Left ventricle myocardium inferior (tissue), 1 donor: ENCODE measurements around the gene CRX. TPM values are rescaled to one million over a fixed set of nuclear protein-coding genes. Genes with fewer than 3 reads are reported as not detected.

Experiments used
- DNase-seq: peaks from one replicate; pipeline ENCODE4 v3.0.0-alpha.2; 2020
- H3K27ac ChIP-seq: fragments of 200-600 bp; replicated peaks from 2 replicates; pipeline ENCODE4 v1.8.0; 2021
- H3K27me3 ChIP-seq: fragments of 200-600 bp; 2 replicates; pipeline ENCODE4 v1.8.0; 2021; ENCODE audit warnings: low read depth
- H3K36me3 ChIP-seq: fragments of 200-600 bp; 2 replicates; pipeline ENCODE4 v1.8.0; 2021
- H3K4me1 ChIP-seq: fragments of 200-600 bp; 2 replicates; pipeline ENCODE4 v1.8.0; 2021
- H3K4me3 ChIP-seq: fragments of 200-600 bp; 2 replicates; pipeline ENCODE4 v1.8.0; 2021; ENCODE audit warnings: mild to moderate bottlenecking, moderate library complexity
- H3K9me3 ChIP-seq: fragments of 200-600 bp; replicated peaks from 2 replicates; pipeline ENCODE4 v1.8.0; 2021
- intact Hi-C: fragments of 100-400 bp; cut with micrococcal nuclease; formaldehyde crosslinking; loops from one replicate; pipeline ENCODE4 v1.11.0; 2022
- total RNA-seq: library from RNA; stranded (reverse); fragmentation: NEBNext Ultra II Directional; extraction: Animal tissue kit (Norgen Biotek cat#: 25700); gene quantifications from one replicate; pipeline ENCODE4 v1.2.1, GENCODE V29; 2021
- TF ChIP-seq, protein P1 (sequence below): fragments of 200-600 bp; IDR thresholded peaks from 2 replicates; pipeline ENCODE4 v1.8.0; 2021; ENCODE audit warnings: antibody characterized with exemption, mild to moderate bottlenecking, borderline replicate concordance
- donor health status: DM: no; HTN: yes; CAD: no; lungs with severe emphysema.

The CRX gene
- total RNA-seq, 1 donor from 2014 or later: not detected

DNA sequence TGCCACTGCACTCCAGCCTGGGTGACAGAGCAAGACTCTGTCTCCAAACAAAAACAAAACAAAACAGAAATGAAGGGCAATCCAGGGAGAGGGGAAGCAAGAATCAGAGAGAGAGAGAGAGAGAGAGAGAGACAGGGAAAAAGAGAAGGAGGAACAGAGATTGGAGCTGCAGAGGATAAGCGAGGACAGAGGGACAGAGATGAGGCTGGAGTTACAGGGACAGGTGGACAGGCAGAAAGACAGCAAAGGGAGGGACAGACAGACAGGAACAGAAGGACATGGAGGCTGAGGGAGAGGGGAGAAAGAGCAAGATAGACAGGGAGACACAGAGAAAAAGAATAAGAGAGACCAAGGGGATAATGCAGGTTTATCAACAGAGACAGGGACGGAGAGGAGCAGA is 1.3 kb upstream of the CRX start:
- no peak overlapping the region for H3K27ac ChIP-seq
- no peaks in the 10 kb centered on the region for H3K9me3 ChIP-seq
- no peaks in the 10 kb centered on the region for H3K4me1 ChIP-seq
- H3K4me3 ChIP-seq: no peak overlapping the region
- no peak for DNase-seq
- TF ChIP-seq, protein P1, sequence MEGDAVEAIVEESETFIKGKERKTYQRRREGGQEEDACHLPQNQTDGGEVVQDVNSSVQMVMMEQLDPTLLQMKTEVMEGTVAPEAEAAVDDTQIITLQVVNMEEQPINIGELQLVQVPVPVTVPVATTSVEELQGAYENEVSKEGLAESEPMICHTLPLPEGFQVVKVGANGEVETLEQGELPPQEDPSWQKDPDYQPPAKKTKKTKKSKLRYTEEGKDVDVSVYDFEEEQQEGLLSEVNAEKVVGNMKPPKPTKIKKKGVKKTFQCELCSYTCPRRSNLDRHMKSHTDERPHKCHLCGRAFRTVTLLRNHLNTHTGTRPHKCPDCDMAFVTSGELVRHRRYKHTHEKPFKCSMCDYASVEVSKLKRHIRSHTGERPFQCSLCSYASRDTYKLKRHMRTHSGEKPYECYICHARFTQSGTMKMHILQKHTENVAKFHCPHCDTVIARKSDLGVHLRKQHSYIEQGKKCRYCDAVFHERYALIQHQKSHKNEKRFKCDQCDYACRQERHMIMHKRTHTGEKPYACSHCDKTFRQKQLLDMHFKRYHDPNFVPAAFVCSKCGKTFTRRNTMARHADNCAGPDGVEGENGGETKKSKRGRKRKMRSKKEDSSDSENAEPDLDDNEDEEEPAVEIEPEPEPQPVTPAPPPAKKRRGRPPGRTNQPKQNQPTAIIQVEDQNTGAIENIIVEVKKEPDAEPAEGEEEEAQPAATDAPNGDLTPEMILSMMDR: no peak
- peaks cover 90% of the 10 kb centered on the region for H3K27me3 ChIP-seq
- intact Hi-C loops: no loop called here
- H3K36me3 ChIP-seq: no peaks in the 10 kb centered on the region

GRCh38 chr19:47824396-47824795 is 2.7 kb downstream of the CRX start:
- peaks cover 77% of the 10 kb centered on the region for H3K27me3 ChIP-seq
- H3K36me3 ChIP-seq: no peaks in the 10 kb centered on the region
- intact Hi-C loops: no loop called here
- no peaks in the 10 kb centered on the region for H3K4me1 ChIP-seq
- H3K4me3 ChIP-seq: no peak overlapping the region
- TF ChIP-seq, protein P1: no peak
- no peak overlapping the region for H3K27ac ChIP-seq
- H3K9me3 ChIP-seq: peaks cover 8% of the 10 kb centered on the region
- DNase-seq: no peak

- no peaks in the 10 kb centered on the region for H3K36me3 ChIP-seq
- H3K27ac ChIP-seq: no peak overlapping the region
- H3K4me1 ChIP-seq: no peaks in the 10 kb centered on the region
- TF ChIP-seq, protein P1: no peak
- peaks cover 71% of the 10 kb centered on the region for H3K27me3 ChIP-seq
- intact Hi-C loops: no loop called here
- H3K4me3 ChIP-seq: no peak overlapping the region
- no peak for DNase-seq
- H3K9me3 ChIP-seq: peaks cover 8% of the 10 kb centered on the region
Measured at GRCh38 chr19:47826800-47827199, 5.1 kb downstream of the CRX start.

DNA sequence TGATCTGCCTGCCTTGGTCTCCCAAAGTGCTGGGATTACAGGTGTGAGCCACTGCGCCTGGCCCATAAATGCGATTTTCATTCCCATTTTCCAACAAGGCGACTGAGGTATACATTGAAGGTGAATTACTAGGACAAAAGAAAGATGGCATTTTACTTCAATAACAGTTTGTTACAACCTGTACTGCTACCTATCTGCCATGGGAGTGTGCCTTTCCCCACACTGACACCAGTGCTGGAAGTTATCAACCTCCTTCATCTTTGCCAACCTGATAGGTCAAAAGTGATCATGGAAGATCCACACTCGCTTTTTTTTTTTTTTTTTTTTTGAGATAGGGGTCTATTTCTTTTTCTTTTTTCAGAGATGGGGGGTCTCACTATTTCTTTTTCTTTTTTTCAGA is 11.0 kb downstream of the CRX start:
- TF ChIP-seq, protein P1: no peak
- no peak for DNase-seq
- intact Hi-C loops: no loop called here

DNA sequence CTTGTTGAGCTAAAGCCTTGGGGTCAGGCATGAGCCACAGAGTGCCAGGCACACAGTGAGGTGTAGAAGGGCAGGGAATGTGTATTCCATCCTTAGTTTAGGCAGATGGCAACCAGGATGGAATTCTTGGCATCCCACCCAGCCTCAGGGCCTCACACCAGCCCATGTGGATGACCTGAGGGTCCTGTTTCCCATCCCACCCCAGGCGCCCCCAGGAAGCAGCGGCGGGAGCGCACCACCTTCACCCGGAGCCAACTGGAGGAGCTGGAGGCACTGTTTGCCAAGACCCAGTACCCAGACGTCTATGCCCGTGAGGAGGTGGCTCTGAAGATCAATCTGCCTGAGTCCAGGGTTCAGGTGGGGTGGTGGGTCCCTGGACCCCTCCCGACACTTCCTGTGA is 14.3 kb downstream of the CRX start:
- TF ChIP-seq, protein P1: no peak
- Histone ChIP-seq H3K36me3 (no peaks in the 10 kb centered on the region), H3K4me1 (no peaks in the 10 kb centered on the region), H3K27ac (no peak overlapping the region), H3K9me3 (no peaks in the 10 kb centered on the region), H3K27me3 (peaks cover 50% of the 10 kb centered on the region), H3K4me3 (no peak overlapping the region)
- intact Hi-C loops: no loop called here
- no peak for DNase-seq

More for the DNA sequence above, 11.0 kb downstream of the CRX start:
- H3K4me3 ChIP-seq: no peak overlapping the region
- H3K4me1 ChIP-seq: no peaks in the 10 kb centered on the region
- H3K36me3 ChIP-seq: no peaks in the 10 kb centered on the region
- no peaks in the 10 kb centered on the region for H3K9me3 ChIP-seq
- no peak overlapping the region for H3K27ac ChIP-seq
- peaks cover 55% of the 10 kb centered on the region for H3K27me3 ChIP-seq

- Histone ChIP-seq H3K9me3 (no peaks in the 10 kb centered on the region), H3K4me3 (no peak overlapping the region), H3K27ac (no peak overlapping the region), H3K36me3 (no peaks in the 10 kb centered on the region), H3K27me3 (peaks cover 53% of the 10 kb centered on the region), H3K4me1 (no peaks in the 10 kb centered on the region)
- no peak for DNase-seq
- intact Hi-C loops: no loop called here
- TF ChIP-seq, protein P1: no peak
Measured at GRCh38 chr19:47839411-47839810, 17.7 kb downstream of the CRX start.
